ENCODE data around the gene PRKCA.

DNA sequence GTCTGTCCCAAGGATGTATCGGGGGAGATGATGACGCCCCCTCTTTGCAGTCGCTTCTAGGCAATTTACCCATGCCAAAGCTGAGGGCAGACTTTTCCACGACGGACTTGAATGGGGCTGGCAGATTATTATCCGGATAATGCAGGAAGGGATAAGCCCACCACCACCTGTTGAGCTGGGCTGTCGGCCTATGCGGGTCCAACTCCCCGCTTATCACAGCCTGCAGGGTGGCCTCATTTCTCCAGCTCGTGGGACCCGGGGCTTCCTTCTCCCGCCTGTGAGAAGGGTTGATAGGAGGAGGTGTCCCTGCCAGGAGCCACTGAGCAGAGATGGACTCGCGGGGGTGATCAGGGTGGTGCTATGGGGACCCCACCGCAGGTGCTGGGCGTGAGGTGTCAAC is 533.1 kb downstream of the PRKCA start:
- TF ChIP-seq, protein P1, sequence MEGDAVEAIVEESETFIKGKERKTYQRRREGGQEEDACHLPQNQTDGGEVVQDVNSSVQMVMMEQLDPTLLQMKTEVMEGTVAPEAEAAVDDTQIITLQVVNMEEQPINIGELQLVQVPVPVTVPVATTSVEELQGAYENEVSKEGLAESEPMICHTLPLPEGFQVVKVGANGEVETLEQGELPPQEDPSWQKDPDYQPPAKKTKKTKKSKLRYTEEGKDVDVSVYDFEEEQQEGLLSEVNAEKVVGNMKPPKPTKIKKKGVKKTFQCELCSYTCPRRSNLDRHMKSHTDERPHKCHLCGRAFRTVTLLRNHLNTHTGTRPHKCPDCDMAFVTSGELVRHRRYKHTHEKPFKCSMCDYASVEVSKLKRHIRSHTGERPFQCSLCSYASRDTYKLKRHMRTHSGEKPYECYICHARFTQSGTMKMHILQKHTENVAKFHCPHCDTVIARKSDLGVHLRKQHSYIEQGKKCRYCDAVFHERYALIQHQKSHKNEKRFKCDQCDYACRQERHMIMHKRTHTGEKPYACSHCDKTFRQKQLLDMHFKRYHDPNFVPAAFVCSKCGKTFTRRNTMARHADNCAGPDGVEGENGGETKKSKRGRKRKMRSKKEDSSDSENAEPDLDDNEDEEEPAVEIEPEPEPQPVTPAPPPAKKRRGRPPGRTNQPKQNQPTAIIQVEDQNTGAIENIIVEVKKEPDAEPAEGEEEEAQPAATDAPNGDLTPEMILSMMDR (IDR thresholded peaks at IDR 0.05) = no peak
- TF ChIP-seq POLR2AphosphoS5 (IDR thresholded peaks at IDR 0.05) = no peak

Measured in suprapubic skin (tissue), 3 donors.